Measurements from ENCODE around the gene LAMP2.
"Not testable (repeated sequence)": the region's sequence is repeated elsewhere in the genome, so short reads cannot be mapped to it uniquely, and the experiment has no call there.

The LAMP2 gene

GRCh38 chrX:120504569-120504968, 35.5 kb upstream of the LAMP2 start:
- no peaks in the 10 kb centered on the region for H3K4me1 ChIP-seq
- H3K27me3 ChIP-seq (ENCODE audit: control insufficient read depth, insufficient read depth, low read length): no peaks in the 10 kb centered on the region
- no peaks in the 10 kb centered on the region for H3K36me3 ChIP-seq (ENCODE audit: control insufficient read depth, insufficient read depth, low read length)
- no peaks in the 10 kb centered on the region for H3K9me3 ChIP-seq (ENCODE audit: control insufficient read depth, low read length)
- H3K9ac ChIP-seq: no peak overlapping the region
- no peak for TF ChIP-seq CTCF (IDR thresholded peaks at IDR 0.05)
- no peak overlapping the region for H2AFZ ChIP-seq
- no peak overlapping the region for H3K4me2 ChIP-seq (ENCODE audit: low read length)
- no peak overlapping the region for H3K27ac ChIP-seq
- H3K79me2 ChIP-seq: no peaks in the 10 kb centered on the region
- no peak overlapping the region for H3K4me3 ChIP-seq (ENCODE audit: low read depth, low read length)

- TF ChIP-seq CTCF (IDR thresholded peaks at IDR 0.05): no peak
- H2AFZ ChIP-seq: no peak overlapping the region
- no peak overlapping the region for H3K27ac ChIP-seq
- no peaks in the 10 kb centered on the region for H3K79me2 ChIP-seq
- H3K9me3 ChIP-seq (ENCODE audit: control insufficient read depth, low read length): no peaks in the 10 kb centered on the region
- no peaks in the 10 kb centered on the region for H3K36me3 ChIP-seq (ENCODE audit: control insufficient read depth, insufficient read depth, low read length)
- no peak overlapping the region for H3K9ac ChIP-seq
- no peaks in the 10 kb centered on the region for H3K27me3 ChIP-seq (ENCODE audit: control insufficient read depth, insufficient read depth, low read length)
- H3K4me3 ChIP-seq (ENCODE audit: low read depth, low read length): no peak overlapping the region
- H3K4me2 ChIP-seq (ENCODE audit: low read length): no peak overlapping the region
- no peaks in the 10 kb centered on the region for H3K4me1 ChIP-seq
Observed at GRCh38 chrX:120499301-120500072, 30.4 kb upstream of the LAMP2 start.

- H3K27me3 ChIP-seq (ENCODE audit: control insufficient read depth, insufficient read depth, low read length); H3K9me3 ChIP-seq (ENCODE audit: control insufficient read depth, low read length); H3K79me2 ChIP-seq; H3K36me3 ChIP-seq (ENCODE audit: control insufficient read depth, insufficient read depth, low read length); H3K4me1 ChIP-seq; H2AFZ ChIP-seq; H3K4me2 ChIP-seq (ENCODE audit: low read length); H3K27ac ChIP-seq; H3K9ac ChIP-seq; H3K4me3 ChIP-seq (ENCODE audit: low read depth, low read length): not testable (repeated sequence)
Observed at GRCh38 chrX:120490119-120490518, 21.0 kb upstream of the LAMP2 start.

GRCh38 chrX:120486786-120487185, 17.7 kb upstream of the LAMP2 start:
- H3K4me2 ChIP-seq (ENCODE audit: low read length): no peak overlapping the region
- H3K9me3 ChIP-seq (ENCODE audit: control insufficient read depth, low read length): no peaks in the 10 kb centered on the region
- no peaks in the 10 kb centered on the region for H3K36me3 ChIP-seq (ENCODE audit: control insufficient read depth, insufficient read depth, low read length)
- H3K4me1 ChIP-seq: no peaks in the 10 kb centered on the region
- no peak overlapping the region for H3K27ac ChIP-seq
- no peak overlapping the region for H3K9ac ChIP-seq
- no peak for TF ChIP-seq CTCF (IDR thresholded peaks at IDR 0.05)
- no peaks in the 10 kb centered on the region for H3K79me2 ChIP-seq
- no peaks in the 10 kb centered on the region for H3K27me3 ChIP-seq (ENCODE audit: control insufficient read depth, insufficient read depth, low read length)
- no peak overlapping the region for H2AFZ ChIP-seq
- H3K4me3 ChIP-seq (ENCODE audit: low read depth, low read length): no peak overlapping the region

- Histone ChIP-seq H3K36me3 (ENCODE audit: control insufficient read depth, insufficient read depth, low read length) (no peaks in the 10 kb centered on the region), H3K9ac (no peak overlapping the region), H3K27ac (peak overlapping the region; percentile 96), H3K79me2 (no peaks in the 10 kb centered on the region), H3K4me1 (no peaks in the 10 kb centered on the region), H3K9me3 (ENCODE audit: control insufficient read depth, low read length) (no peaks in the 10 kb centered on the region), H3K4me3 (ENCODE audit: low read depth, low read length) (peak overlapping the region; percentile 59), H3K4me2 (ENCODE audit: low read length) (peak overlapping the region; percentile 72), H3K27me3 (ENCODE audit: control insufficient read depth, insufficient read depth, low read length) (no peaks in the 10 kb centered on the region), H2AFZ (peak overlapping the region; percentile 88)
- TF ChIP-seq CTCF (IDR thresholded peaks at IDR 0.05): peak; percentile 39
Observed at GRCh38 chrX:120485638-120486520, 16.8 kb upstream of the LAMP2 start.
